ENCODE data around the gene ZDBF2.

DNA sequence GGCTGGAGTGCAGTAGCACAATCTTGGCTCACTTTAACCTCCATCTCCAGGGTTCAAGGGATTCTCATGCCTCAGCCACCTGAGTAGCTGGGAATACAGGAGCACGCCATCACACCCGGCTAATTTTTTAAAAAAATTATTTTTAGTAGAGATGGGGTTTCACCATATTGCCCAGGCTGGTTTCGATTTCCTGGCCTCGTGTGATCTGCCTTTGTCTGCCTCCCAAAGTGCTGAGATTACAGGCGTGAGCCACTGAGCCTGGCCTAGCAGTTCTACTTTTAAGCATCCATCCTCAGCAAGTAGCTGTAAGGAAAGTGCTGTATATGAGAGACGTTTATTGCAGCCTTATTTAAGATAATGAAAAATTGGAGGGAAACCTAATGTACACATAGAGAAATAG, 79.7 kb downstream of the ZDBF2 start:
- TF ChIP-seq, protein P1, sequence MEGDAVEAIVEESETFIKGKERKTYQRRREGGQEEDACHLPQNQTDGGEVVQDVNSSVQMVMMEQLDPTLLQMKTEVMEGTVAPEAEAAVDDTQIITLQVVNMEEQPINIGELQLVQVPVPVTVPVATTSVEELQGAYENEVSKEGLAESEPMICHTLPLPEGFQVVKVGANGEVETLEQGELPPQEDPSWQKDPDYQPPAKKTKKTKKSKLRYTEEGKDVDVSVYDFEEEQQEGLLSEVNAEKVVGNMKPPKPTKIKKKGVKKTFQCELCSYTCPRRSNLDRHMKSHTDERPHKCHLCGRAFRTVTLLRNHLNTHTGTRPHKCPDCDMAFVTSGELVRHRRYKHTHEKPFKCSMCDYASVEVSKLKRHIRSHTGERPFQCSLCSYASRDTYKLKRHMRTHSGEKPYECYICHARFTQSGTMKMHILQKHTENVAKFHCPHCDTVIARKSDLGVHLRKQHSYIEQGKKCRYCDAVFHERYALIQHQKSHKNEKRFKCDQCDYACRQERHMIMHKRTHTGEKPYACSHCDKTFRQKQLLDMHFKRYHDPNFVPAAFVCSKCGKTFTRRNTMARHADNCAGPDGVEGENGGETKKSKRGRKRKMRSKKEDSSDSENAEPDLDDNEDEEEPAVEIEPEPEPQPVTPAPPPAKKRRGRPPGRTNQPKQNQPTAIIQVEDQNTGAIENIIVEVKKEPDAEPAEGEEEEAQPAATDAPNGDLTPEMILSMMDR (conservative IDR thresholded peaks at IDR 0.05 in 1 of 2, IDR thresholded peaks at IDR 0.05 in 1 of 2; ENCODE audit: extremely low read depth in 1 of 2, insufficient read depth in 1 of 2, low read depth in 1 of 2, low read length in 2 of 2) = no peak
- no peak for TF ChIP-seq EZH2 (IDR thresholded peaks at IDR 0.05; ENCODE audit: borderline replicate concordance, low read length)

Measured in mammary epithelial cell (primary cell).